ENCODE results near the gene NHLRC4.

The NHLRC4 gene

GRCh38 chr16:553601-554296 is 13.1 kb upstream of the NHLRC4 start:
- DNase-seq = no peak

- no peak for DNase-seq
Measured at GRCh38 chr16:554297-554621, 12.5 kb upstream of the NHLRC4 start.

DNA sequence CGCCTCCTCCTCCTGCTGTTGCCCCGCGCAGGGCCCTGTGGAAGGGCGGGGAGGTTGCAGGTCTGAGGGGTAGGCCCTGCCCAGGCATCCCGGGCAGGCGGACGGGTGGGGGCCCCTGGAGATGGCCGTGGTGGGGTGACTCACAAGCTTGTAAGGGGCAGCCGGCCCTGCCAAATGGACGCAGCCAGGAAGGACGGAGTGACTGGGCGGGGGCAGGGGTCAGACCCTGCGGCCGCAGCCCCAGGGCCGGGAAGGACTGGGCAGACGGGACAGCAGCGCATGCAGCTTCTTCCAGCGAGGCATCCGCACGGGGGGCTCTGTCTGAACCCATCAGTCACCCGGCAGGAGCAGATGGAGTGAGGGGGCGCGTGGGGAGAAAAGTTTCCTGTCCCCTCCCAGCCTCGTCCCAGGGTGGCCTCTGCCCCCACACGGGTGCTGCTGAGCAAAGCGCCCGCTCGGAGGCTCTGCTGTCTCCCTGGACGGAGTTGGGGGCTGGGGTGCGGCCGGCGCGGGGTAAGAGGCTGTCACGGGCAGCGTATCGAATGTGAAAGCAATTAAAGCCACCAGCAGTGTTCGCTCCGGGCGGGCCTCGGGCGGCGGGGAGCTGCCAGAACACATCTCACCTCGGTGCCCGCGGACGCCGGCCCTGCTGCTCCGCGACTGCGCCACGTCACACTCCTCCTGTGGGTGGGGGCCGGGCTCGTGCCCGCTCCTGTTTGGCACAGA is 12.0 kb upstream of the NHLRC4 start:
- DNase-seq = no peak

GRCh38 chr16:555528-556473 is 11.0 kb upstream of the NHLRC4 start:
- no peak for DNase-seq

GRCh38 chr16:556474-557173 is 10.2 kb upstream of the NHLRC4 start:
- no peak for DNase-seq

GRCh38 chr16:557463-558297 is 9.1 kb upstream of the NHLRC4 start:
- DNase-seq = no peak

DNA sequence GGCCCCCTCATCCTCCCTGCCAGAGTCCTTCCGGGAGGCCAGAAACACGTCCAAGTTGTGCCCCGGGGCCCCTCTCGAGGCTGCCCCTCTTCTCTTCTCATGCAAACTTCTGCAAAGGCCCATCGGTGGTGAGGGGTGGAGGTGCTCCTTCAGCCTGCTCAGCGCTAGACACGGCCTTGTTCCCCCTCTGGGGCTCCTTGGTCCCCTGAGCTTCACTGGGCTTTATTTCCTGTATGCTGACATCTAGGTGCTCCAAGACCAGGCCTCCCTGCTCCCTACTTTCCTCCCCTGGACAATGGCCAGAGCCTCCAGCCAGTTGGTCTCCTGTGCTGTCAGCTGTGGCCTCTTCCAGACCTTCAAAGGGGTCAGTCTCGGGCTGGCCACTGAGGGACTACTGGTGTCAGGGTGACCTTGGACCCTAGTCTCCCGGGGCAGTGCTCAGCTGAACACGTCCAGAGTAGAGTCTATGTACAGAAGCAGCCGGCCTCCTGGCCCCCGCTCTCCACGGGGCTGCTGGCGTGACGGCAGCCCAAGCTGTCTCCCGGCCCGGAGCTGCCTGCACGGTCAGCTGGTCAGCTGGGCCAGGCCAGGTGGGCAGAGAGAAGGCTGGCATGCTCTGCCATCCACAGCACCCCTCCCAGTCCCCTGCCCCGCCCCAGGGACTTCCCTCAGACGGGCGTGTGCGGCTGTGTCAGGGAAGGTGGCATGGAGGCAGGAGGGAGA is 8.3 kb upstream of the NHLRC4 start:
- DNase-seq = no peak

GRCh38 chr16:559021-559380 is 7.8 kb upstream of the NHLRC4 start:
- no peak for DNase-seq

DNA sequence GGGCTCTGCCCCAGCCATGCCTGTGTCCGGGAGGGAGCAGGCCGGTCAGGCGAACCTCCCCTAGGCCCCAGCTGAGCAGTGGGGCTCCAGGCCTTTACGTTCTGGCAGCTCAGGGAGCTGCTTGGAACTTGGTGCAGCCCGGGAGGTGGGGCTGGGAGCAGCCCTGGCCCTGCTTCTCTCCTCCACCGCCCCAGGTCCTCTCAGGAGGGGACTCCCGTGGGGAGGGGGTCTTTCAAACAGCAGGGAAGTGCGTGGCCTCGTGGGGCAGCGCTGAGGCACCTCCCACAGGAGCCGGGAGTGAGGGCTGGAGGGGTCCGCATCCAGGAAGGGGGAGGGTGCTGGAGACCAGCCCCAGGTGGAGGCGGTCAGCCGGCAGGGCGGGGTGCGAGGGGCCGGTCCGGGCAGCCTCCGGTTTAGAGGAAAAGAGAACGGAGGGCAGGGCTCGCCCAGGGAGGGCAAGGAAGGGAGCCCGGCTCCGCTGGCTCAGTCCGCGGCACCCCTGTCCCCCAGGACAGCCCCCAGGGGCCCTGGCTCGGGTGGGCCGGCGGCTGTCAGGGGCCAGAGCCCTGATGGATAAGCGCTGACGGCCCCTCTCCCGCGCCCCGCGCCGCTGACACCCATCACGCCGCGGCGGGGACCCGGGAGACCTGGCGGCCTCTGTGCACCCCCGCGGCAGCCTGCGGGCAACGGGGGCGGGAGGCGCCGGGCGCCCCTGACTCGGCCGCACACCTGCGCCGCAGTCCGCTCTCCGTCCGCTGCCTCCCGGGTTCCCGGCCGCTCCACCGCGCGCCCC is 7.2 kb upstream of the NHLRC4 start:
- no peak for DNase-seq

- no peak for DNase-seq
Measured at GRCh38 chr16:560204-560700, 6.6 kb upstream of the NHLRC4 start, which contains the start of gene PRR35. PRR35 (plus strand) TSS chr16:560394; CDS start chr16:563295, 2,901 bp downstream.

DNA sequence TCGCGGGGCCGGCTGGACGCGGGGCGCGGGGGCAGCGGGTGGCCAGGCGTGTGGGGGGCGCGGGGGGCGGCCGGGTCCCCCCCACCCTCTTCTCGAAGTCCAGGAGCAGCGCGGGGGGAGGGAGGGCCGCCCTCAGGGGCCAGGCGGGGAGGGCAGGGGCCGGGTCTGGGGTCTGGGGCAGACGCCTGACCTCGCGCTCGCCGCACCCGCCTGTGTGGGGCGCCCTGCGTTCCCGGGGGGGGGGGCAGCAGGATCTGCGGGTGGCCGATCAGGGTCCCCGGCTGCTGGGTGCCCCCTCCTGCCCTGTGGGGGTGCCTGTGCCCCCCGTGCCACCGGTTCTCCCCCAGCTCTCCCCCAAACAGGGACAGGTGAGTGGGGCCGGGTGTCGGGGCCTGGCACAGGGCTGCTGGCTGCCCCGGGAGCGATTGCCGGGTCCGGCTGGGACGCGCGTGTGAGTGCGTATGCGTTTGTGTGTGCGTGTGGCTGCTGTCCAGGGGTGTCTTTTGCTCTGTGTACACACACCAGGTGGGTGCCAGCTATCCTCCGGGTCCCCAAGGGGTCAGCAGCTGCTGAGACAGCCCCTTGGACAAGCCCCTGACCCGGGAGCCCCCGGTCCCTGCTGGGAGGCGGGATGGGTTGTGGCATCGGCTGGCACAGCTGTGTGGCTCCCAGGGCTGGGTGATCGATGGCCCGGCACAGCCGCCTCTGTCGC is 5.9 kb upstream of the NHLRC4 start:
- no peak for DNase-seq

- DNase-seq = no peak
Measured at GRCh38 chr16:561413-561794, 5.4 kb upstream of the NHLRC4 start.

- DNase-seq = no peak
Measured at GRCh38 chr16:561957-562938, 4.6 kb upstream of the NHLRC4 start.

- DNase-seq = no peak
Measured at GRCh38 chr16:563072-563644, 3.6 kb upstream of the NHLRC4 start.

- no peak for DNase-seq
Measured at GRCh38 chr16:564690-565418, 2.0 kb upstream of the NHLRC4 start.

DNA sequence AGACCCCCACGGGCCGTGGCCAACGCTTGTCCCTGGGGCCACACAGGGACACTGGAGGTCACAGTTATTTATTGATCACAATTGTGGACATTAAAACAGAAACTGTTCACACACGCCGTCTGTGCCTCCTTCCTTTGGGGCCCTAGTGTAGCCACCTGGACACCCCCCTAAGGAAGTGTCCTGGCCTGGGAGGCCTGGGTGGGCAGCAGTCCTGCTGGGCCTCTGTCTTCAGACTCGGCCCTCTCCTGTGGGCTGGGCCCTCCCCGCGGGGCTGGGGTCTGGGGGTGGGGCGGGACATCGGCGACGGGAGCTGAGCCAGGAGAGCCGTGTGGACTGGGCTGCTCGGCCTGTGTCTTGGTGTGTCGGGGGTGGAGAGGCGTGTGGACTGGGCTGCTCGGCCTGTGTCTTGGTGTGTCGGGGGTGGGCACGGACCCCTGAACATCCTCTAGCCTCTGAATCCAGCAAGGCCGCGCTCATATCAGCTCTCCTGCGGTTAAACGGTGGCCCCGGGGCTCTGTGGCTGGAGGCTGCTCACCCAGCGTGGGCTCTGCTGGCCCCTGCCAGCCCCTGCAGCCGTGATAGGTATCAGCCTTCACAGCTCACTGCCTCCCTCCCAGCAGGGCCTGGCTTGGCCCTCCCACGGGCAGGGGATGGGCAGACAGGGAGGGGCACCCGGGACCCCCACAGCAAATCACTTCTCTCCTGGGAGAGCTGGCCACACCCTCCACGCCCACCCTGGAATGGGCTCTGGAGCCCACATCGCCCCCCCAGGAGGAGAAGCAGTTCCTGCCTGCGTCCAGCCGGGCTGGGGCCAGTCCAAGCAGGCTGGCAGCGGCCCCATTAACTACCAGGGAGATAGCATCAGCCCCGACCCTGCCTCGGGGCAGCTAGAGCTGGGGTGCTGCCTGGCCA is 1.1 kb upstream of the NHLRC4 start:
- DNase-seq = no peak

Measured in activated T-cell treated with anti-CD3 and anti-CD28 coated beads, Interleukin-2, amount 50 U/mL, for 1 hour (primary cell).